GM19193 (cell line): ENCODE measurements around the gene NCOA5.

Experiments
- POLR2A ChIP-seq: IDR thresholded peaks from 4 replicates; pipeline ENCODE4 v1.6.1; 2011; ENCODE audit not compliant: insufficient read depth, insufficient read length; ENCODE audit errors: extremely low read depth

The NCOA5 gene

DNA sequence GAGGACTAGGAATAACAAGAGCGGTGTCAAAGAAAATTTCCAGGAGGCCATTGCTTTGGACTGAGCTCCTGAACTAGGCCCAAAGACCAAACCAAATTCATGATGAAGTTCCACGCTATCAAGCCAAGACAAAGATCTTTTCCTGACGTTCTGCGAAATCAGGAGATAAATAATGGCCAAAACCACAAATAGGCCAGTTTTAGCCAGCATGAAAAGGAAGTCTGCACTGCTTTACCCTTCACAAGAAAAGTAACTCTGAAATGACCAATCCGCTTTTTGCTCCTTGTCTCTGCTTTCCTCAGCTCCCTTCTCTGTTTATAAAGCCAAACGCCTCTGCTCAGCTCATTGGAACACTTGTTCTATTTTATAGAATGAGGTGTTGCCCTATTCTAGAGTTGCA lies 6.7 kb downstream of the NCOA5 start:
- no peak for TF ChIP-seq POLR2A

DNA sequence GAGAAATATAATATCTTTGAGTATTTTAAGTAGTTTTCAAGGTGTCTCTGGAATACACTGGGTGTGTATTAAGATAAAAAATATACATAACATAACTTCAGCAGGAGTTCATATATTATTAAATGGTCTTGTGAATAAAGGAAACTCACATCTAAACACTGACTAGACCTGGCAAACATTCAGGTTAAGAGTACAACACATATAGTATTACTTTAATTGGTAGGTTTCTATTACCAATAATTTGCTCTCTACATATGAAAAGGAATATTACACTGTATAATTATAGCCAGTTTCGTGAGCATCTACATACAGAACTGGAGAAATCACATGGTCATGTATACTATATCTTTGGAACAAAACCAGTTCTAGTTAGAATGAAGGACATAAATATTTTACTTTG lies 8.7 kb downstream of the NCOA5 start:
- no peak for TF ChIP-seq POLR2A

DNA sequence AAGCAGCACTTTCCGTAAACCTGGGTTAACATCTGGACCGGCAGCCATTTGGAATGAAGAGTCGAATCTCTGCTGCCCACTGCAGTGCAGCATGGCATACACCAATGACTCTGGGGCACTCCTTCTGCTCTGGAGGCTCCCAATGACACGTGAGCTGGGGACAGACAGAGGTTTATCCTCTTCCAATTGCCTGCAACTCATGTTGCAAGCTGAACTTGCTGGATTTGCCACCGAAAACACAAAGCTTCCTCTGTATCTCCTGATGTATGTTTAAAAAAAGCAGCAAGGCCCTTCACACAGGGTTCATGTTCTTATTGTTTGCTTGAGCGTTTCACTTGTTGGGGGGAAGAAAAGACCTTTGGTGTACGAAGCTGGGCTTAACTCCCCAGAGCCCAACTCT lies 10.8 kb downstream of the NCOA5 start:
- no peak for TF ChIP-seq POLR2A

DNA sequence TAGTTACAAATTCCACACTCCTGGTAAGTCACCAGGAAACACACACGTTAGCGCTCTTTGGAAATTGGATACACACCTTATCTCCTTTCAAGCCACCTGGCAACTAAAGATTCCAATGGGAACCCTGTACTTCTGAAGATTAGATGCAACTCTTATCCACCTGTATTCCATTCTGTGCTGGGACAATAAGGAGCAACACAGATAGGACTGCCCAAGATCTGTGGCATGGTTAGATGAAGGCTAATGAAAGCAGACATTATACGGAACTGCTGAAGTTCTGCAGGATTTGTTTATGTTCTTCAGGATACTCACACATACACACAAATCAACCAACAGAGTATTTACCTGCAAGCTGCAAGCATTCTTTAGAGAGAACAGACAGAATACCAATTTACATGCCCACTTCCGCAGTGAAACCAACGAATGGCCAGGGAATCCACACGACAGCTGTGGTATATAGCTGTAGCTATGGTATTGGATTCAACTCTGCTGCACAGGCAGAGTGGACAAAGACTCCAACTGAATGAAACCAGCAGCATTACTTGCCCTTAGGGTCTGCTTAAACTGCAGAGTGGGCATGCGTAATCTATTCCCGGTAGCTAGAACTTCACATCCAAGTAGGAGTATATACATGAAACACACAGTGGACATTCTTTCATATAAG lies 12.0 kb downstream of the NCOA5 start:
- TF ChIP-seq POLR2A: no peak

DNA sequence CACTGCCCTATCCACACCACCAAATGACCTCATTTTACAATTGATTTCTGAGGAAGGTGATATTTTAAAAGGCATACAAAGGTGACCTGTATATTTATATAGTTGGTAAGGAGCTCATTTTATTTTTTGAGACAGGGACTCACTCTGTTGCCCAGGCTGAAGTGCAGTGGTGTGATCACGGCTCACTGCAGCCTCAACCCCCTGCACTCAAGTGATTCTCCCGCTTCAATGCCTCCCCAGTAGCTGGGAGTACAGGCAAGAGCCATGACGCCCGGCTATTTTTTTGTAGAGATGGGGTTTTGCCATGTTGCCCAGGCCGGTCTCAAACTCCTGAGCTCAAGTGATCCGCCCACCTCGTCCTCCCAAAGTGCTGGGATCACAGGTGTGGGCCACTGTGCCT lies 13.0 kb downstream of the NCOA5 start:
- no peak for TF ChIP-seq POLR2A

DNA sequence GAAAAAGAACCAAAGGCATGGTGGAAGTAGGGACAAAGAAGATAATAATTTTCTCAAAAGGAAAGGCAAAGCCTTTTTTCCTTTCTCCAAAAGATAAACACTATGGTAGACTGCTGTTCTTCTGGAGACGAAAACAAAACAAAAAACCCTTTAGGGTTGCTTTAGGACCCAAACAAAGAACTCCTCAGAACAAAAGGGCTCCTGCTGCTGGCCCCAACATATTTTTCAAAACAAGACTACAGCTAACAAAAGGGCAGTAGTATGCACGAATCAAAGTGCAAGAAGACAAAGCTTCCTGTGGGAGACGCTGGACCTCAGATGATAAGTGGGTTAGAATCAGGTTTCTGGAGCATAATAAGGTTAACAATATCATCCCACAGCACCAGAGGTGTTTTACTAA lies 15.8 kb downstream of the NCOA5 start:
- TF ChIP-seq POLR2A: no peak

DNA sequence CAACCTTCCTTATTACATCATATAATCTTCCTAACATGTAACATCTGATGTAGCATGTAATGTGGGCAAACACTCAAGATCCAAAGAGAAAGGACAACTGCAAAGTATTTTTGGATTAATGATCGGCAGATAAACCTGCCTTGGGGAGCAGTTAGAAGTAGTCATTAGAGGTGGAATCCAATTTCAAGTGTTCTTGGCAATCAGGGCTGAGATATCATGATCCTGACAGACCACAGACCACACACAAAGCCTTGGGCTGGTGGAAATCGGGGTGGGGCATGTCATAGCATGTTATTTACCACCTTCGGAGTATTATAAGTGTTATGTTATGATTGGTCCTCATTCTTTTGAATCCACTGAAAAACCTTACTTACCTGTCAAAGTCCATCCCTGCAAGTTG lies 16.3 kb downstream of the NCOA5 start:
- no peak for TF ChIP-seq POLR2A

DNA sequence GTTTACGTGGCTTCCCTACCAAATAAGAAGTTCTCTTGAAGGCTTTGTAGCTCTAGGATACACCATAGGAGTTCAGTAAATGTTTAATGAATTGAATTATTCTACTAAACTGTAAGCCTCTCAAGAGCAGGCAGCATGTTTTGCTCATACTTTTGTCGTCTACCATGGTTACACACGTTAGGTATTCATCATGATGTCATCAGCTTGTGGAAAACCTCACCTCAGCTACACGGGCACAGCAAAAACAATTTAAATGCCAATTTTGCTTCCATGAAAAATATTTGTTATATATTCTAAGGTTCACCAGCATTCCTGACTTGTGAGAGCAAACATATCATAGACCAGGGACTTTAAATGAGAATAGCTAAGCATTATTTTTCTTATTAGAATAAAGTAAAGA lies 16.7 kb downstream of the NCOA5 start:
- no peak for TF ChIP-seq POLR2A

DNA sequence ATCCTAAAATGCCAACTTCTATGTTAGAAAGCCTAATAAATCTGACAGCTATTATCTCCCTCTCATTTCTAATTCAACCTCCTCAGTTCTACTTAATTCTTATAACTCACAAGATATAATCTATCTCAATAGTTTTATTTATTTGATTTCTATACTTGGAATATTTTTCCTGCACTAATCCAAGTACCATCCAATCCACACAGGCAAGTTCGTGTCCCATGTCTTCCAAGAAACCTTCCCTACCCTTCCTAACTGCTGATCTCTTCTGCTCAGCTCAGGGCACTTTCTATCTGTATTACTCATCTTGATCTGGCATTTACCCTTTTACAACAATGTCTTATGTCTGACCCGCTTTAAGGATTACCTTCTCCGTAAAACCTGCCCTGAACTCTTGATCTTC lies 18.2 kb downstream of the NCOA5 start:
- TF ChIP-seq POLR2A: no peak

DNA sequence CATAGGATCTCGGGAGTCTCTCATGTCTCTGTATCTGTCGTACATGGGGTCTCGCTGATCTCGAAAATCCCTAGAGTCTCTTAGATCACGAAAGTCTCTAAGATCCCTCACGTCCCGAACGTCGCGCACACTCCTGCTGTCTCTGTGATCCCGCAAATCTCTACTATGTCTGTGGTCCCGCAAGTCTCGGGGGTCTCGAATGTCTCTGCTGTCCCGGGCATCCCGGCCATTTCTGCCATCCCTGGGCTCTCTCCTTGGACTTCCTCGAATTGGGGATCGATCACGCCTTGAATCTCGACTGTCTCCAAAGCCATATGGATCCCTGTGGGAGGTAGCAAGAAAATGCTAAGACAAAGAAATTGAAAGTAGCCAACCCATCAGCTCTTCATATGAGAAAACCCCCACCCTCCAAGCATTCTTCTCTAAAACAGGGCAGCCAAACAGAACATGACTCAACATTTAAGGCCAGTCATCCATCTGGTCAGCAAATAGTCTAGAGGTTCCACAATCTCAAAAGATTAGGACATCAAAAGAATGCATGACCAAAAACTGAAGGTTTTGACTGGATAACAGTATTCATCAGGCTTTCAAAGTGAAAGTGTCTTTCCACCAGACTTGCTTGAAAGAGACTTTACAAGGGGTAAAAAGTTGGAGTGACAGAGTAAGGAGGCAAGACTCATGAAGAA lies 19.4 kb downstream of the NCOA5 start:
- TF ChIP-seq POLR2A: no peak

DNA sequence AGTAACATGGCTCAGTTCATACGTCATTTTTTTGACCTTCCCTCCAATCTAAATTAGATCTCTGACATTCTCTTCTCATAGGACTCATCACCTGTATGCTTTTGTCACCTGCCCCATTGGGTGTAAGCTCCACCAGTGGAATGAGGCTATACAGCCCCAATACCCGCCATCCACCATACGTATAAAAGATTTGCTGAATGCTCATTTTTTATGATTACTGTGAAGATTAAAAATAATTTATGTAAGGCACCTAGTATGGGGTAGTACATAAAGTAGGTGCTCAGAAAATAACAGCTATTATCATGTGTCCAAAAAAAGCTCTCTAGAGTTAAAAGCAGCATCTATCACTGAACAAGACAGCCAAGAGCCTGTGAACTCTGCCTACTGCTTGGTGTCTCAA lies 24.1 kb downstream of the NCOA5 start:
- TF ChIP-seq POLR2A: no peak

DNA sequence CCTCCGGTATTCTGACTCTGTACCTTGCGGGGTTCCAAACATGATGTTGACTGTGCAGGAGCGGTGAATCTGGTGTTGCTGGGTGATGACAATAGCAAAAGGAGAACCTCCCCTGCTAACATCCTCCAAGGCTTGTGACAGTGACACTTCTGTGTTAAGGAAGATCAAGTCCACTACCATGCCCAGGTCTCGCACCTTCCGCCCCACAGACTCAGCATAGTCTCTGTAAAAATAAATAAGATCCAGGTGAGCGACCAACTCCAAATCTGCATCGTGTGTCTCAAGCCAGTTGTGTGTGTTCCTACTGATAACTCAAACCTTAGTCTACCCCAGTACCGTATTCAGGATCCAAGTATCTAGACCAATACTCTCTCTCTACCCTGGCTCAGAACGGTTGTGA lies 24.8 kb downstream of the NCOA5 start:
- TF ChIP-seq POLR2A: no peak

DNA sequence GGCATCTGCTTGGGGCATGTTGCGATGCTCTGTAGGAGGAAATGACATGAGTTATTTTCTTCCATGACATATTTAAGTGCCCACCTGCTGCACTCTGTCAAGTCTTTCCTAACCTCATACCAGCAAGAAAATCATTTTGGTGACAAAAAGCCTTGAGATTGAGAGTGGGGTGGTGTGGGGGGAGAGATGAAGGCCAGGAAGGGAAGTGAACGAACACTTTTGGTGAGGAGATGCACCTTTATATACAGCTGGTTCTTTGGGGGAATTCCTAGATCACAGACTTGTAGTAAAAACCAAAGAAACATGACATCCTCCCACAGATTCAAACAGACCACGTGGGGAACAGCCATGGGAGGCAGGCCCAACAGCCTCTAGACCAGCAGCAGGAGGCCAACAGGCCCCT lies 26.1 kb downstream of the NCOA5 start:
- TF ChIP-seq POLR2A: no peak

DNA sequence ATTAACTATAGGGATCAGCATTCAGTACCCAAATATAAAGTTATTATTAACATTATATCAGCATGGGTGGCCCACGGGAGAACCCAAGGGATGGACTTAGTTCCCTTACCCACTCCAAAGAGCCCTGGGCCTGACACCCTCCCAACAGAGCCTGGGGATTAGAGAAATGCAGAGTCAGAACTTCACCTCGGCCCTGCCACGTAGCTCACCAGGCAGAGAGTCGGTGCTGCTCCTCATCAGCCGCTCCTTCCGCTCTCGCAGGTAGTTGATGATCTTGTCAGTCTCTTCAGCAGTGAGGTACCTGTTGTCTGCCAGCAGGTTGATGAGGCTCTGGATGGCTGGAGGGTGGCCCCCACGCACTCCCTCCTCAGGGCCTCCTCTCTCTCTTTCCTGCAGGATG lies 26.6 kb downstream of the NCOA5 start:
- TF ChIP-seq POLR2A: no peak

DNA sequence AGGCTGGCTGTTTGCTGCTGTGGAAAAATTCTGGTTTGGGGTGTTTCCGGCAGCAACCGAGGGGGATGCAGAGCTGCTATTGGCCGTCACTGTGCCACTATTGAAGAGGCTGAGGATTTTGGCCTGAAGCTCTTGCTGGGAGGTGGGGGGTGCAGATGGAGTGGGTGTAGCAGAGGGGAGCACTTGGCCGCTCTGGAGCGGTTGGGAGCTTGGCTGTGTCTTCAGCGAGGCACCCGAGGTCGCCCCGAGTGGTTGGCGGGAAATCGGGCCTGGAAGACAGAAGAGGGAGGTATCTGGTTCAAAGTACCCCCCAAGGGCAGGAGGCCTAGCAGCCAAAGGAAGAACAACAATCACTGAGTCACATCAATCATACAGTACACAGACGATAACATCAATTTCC lies 27.1 kb downstream of the NCOA5 start:
- no peak for TF ChIP-seq POLR2A

DNA sequence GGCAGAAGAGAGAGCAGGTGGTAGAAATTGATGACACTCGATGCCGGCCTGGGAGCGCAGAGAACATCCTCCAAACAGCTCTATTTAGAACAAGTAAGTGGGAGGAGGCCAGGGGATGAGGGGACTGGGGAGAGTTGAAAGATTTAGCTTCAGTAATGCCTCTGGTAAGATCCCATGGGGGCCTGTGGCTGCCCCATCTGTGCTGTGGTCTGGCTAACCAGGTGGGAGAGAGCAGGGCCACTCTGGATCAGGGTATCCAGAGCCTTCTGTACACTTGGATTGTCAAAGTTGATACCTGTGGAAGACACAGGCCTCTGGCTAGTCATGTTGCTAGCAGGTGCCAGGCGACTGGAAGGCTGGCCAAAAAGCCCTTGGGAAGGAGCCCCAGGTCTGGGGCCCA lies 27.6 kb downstream of the NCOA5 start:
- TF ChIP-seq POLR2A: no peak

DNA sequence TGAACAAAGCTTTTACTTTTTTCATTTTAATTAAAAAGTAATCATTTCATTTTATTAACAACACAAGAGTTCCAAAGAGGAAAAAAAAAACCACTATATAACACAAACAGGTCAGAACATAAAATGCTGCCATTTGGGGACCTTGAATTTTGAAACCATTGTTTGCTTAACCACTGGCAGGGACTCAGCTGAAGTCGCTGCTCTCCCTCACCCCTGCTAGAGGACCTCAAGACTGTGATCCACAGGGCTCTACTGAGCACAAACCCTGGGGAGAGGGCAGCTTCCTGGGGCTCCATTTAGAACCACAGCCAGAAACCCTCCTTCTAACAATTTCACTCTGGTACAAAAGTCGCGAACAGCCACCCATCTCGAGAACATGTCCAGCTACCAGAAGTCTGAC lies 28.8 kb downstream of the NCOA5 start:
- no peak for TF ChIP-seq POLR2A

DNA sequence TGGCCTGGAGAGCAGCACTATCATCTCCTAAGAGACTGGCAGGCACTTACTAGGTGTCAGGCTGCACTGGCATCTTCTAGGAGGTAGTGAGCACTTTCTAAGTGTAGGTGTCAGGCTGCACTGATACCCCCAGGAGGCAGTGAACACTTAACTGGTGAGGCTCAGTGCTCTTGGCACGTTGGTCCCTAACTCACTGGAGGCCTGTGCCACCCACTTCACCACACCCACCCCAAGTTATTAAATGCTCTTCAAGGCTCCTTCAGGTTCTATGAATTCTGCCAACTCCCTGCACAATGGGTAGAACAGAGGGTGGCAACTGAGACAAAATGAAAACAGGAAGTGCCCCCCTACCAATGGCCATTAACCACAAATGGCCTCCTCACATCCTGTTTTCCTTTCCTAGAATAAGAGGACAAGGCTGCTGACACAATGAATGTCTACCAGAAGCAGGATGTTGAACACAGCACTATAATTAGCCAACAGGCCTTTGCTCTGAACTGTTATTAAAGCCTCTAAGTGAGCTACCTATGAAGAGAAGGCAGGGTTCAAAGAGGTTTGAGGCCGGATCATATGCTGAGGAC lies 29.4 kb downstream of the NCOA5 start:
- no peak for TF ChIP-seq POLR2A
